ENCODE results near the gene LINGO3. TPM values are rescaled to one million over a fixed set of nuclear protein-coding genes. Genes with fewer than 3 reads are reported as not detected.

Gene LINGO3
- total and polyA plus RNA-seq, 8 donors = not detected

- 0 to 1% (median 0%) methylated on average over 18 of the region's 18 CpGs for WGBS, 5 donors
- no peak for TF ChIP-seq POLR2A (IDR thresholded peaks at IDR 0.05)
- TF ChIP-seq EP300 (IDR thresholded peaks at IDR 0.05) = no peak
- TF ChIP-seq POLR2AphosphoS5 (IDR thresholded peaks at IDR 0.05) = peak in 2 of 3 donors; percentile 52 to 67
- TF ChIP-seq CTCF (IDR thresholded peaks at IDR 0.05) = no peak
- H3K9me3 ChIP-seq = no peaks in the 10 kb centered on the region
- peaks cover 44 to 71% (median 59%) of the 10 kb centered on the region in 4 donors for H3K4me1 ChIP-seq
- intact Hi-C loops (cut with DNase I; ENCODE audit: low total_unique reads) = loop anchor here (10.0 kb wide), 1 partner anchor 93 kb away; the partner anchor contains the start of genes PLEKHJ1 and SF3A2
- DNase-seq = peak; percentile 52 to 86
- peak overlapping the region; percentile 88 to 98 (median 93) for H3K4me3 ChIP-seq
- H3K27ac ChIP-seq = peak overlapping the region; percentile 80 to 92 (median 86)
- peaks cover 4 to 36% (median 31%) of the 10 kb centered on the region in 4 donors for H3K36me3 ChIP-seq
- H3K27me3 ChIP-seq = no peaks in the 10 kb centered on the region
Observed at GRCh38 chr19:2327773-2328400, 19.9 kb upstream of the LINGO3 start.

GRCh38 chr19:2326699-2327360 is 18.9 kb upstream of the LINGO3 start:
- peak overlapping the region in 2 of 4 donors; percentile 92 to 94 for H3K4me3 ChIP-seq
- intact Hi-C loops (cut with DNase I; ENCODE audit: low total_unique reads) = loop anchor here (10.0 kb wide), 1 partner anchor 92 kb away; the partner anchor contains the start of genes PLEKHJ1 and SF3A2
- no peak for DNase-seq
- H3K36me3 ChIP-seq = peaks cover 7 to 47% (median 42%) of the 10 kb centered on the region in 4 donors
- 86 to 91% (median 87%) methylated on average over 16 of the region's 16 CpGs for WGBS, 5 donors
- no peaks in the 10 kb centered on the region for H3K27me3 ChIP-seq
- H3K27ac ChIP-seq = peak overlapping the region in 2 of 5 donors; percentile 88 to 92
- peaks cover 36 to 61% (median 49%) of the 10 kb centered on the region in 4 donors for H3K4me1 ChIP-seq
- TF ChIP-seq POLR2A (IDR thresholded peaks at IDR 0.05) = no peak
- TF ChIP-seq CTCF (IDR thresholded peaks at IDR 0.05) = no peak
- TF ChIP-seq EP300 (IDR thresholded peaks at IDR 0.05) = no peak
- TF ChIP-seq POLR2AphosphoS5 (IDR thresholded peaks at IDR 0.05) = no peak
- no peaks in the 10 kb centered on the region for H3K9me3 ChIP-seq

- no peak for DNase-seq
- Histone ChIP-seq H3K27me3 (no peaks in the 10 kb centered on the region), H3K4me1 (peaks cover 22 to 47% (median 35%) of the 10 kb centered on the region in 4 donors), H3K36me3 (peaks cover 7 to 59% (median 51%) of the 10 kb centered on the region in 4 donors), H3K27ac (no peak overlapping the region), H3K9me3 (no peaks in the 10 kb centered on the region), H3K4me3 (no peak overlapping the region)
- 75 to 80% (median 76%) methylated on average over 23 to 29 of the region's 29 CpGs for WGBS, 5 donors
- TF ChIP-seq POLR2A (IDR thresholded peaks at IDR 0.05) (no peak), POLR2AphosphoS5 (IDR thresholded peaks at IDR 0.05) (no peak), EP300 (IDR thresholded peaks at IDR 0.05) (no peak), CTCF (IDR thresholded peaks at IDR 0.05) (no peak)
- intact Hi-C loops (cut with DNase I; ENCODE audit: low total_unique reads) = loop anchor here (10.0 kb wide), 1 partner anchor 91 kb away; the partner anchor contains the start of genes PLEKHJ1 and SF3A2
Observed at GRCh38 chr19:2325281-2326046, 17.5 kb upstream of the LINGO3 start.
